Right lobe of liver (tissue), 4 donors: ENCODE results near the gene PDE10A.

Source experiments
- CTCF ChIP-seq, 4 donors: fragments of 200-600 bp in 3 of 4; fragments of 450-650 bp in 1 of 4; IDR thresholded peaks; one replicate each; pipeline versions ENCODE4 v1.5.1 to v1.8.0; 2016 to 2022; ENCODE audit warnings: antibody characterized with exemption in 4 of 4, mild to moderate bottlenecking in 2 of 4
- POLR2A ChIP-seq: fragments of 450-650 bp; IDR thresholded peaks from one replicate; pipeline ENCODE4 v1.6.1; 2017; ENCODE audit warnings: antibody characterized with exemption, mild to moderate bottlenecking
- donor health status: DM: no; HTN: no; CAD: no.
- donor health status: DM: no; HTN: no; CAD: no.
- donor health status: DM: no; HTN: yes; CAD: no.

GRCh38 chr6:165663377-165663735 lies 315 bp upstream of the PDE10A start:
- TF ChIP-seq CTCF (IDR thresholded peaks at IDR 0.05) (no peak), POLR2A (no peak)
